Activated T-cell treated with anti-CD3 and anti-CD28 coated beads, Interleukin-2, amount 50 U/mL, for 1 hour (primary cell): ENCODE data around the gene AP1G2.
A peak's percentile ranks its signal among the peaks of the same experiment; 100 is the strongest.
"Not testable (repeated sequence)": the region's sequence is repeated elsewhere in the genome, so short reads cannot be mapped to it uniquely, and the experiment has no call there.

Experiments used
- DNase-seq: peaks from one replicate; pipeline ENCODE4 v3.0.0-alpha.2; 2020

Gene AP1G2, protein sequence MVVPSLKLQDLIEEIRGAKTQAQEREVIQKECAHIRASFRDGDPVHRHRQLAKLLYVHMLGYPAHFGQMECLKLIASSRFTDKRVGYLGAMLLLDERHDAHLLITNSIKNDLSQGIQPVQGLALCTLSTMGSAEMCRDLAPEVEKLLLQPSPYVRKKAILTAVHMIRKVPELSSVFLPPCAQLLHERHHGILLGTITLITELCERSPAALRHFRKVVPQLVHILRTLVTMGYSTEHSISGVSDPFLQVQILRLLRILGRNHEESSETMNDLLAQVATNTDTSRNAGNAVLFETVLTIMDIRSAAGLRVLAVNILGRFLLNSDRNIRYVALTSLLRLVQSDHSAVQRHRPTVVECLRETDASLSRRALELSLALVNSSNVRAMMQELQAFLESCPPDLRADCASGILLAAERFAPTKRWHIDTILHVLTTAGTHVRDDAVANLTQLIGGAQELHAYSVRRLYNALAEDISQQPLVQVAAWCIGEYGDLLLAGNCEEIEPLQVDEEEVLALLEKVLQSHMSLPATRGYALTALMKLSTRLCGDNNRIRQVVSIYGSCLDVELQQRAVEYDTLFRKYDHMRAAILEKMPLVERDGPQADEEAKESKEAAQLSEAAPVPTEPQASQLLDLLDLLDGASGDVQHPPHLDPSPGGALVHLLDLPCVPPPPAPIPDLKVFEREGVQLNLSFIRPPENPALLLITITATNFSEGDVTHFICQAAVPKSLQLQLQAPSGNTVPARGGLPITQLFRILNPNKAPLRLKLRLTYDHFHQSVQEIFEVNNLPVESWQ

DNA sequence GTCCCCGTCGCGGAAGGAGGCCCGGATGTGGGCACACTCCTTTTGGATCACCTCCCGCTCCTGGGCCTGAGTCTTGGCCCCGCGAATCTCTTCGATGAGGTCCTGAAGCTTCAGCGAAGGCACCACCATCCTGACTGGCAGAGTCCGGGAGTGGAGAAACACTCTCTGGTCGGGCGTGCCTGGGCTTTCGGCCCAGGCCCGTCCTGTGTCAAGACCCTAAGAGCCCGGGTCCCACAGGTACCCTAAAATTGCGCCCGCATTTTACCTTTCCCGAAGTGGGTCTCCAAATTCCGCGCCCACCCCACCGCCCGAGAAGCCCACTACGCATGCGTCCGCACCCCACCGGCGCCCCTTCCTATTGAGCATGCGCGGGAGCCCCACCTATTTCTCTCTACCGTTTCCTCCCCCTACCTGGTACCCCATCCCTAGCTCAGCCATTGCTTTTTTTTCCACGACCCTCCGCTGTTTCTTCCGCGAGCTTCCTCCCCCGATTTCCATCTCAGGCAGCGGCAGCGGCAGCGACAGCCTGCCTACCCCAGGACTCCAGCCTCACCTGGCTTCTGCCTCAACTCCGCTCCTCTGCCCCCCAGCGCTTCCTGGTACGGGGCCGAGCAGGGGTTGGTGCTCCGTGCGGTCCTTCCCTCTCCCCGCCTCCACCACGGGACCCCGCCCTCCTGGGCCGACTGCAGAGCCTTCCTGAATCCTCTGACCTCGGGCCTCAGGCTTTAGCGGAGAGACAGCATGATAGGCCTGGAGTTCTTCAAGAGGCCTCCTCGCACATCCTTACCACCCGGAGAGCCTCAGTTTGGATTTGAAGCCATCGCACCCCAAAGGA lies at the start of gene AP1G2:
Gene AP1G2 (minus strand): TSS at position 606 of the 835 bp plus-strand sequence. CDS start 477 bp downstream, at position 129.
- peak; percentile 86 for DNase-seq

- DNase-seq: no peak
Observed at GRCh38 chr14:23615856-23616255, 48.3 kb upstream of the AP1G2 start.

- no peak for DNase-seq
Observed at GRCh38 chr14:23614395-23614828, 46.8 kb upstream of the AP1G2 start.

- DNase-seq: no peak
Observed at GRCh38 chr14:23613242-23614070, 45.9 kb upstream of the AP1G2 start.

DNA sequence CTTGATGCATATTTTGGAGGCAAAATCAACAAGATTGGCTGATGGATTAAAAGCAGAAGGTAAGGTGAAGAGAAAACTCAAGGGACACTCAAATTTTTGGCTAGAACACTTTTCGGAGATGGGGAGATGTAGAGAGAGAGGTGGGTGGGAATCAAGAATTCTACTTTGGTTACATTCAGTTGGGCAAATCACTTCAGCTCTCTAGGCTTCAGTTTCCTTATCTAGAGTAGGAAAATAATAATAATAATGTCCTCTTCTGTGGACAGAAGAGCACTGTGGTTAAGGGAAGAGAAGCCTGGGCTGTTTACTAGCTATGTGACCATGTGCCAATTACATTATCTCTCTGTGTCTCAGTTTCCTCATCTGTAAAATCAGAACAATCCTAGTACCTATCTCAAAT lies 45.2 kb upstream of the AP1G2 start:
- DNase-seq: no peak

- no peak for DNase-seq
Observed at GRCh38 chr14:23612354-23612732, 44.8 kb upstream of the AP1G2 start.

DNA sequence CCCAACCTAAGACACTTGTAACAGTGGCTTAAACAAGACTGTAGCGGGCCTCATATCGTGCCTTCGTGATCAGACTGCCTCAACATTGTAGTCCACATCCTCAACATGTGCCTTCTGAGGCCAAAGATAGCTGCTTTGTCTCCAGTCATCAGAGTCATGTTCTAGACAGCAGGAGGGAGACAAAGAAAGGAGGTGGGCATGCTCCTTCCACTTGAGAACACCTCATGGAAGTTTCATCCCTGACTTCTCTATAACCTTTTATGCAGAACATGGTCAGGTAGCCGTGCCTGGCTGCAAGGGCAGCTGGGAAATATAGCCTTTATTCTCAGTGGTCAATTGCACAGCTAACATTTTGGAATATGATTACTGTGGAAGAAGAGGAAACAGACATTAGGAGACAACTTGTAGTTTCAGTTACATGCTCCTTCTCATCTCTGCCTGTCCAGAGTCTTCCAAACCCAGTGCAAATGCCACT lies 43.3 kb upstream of the AP1G2 start:
- DNase-seq: no peak

DNA sequence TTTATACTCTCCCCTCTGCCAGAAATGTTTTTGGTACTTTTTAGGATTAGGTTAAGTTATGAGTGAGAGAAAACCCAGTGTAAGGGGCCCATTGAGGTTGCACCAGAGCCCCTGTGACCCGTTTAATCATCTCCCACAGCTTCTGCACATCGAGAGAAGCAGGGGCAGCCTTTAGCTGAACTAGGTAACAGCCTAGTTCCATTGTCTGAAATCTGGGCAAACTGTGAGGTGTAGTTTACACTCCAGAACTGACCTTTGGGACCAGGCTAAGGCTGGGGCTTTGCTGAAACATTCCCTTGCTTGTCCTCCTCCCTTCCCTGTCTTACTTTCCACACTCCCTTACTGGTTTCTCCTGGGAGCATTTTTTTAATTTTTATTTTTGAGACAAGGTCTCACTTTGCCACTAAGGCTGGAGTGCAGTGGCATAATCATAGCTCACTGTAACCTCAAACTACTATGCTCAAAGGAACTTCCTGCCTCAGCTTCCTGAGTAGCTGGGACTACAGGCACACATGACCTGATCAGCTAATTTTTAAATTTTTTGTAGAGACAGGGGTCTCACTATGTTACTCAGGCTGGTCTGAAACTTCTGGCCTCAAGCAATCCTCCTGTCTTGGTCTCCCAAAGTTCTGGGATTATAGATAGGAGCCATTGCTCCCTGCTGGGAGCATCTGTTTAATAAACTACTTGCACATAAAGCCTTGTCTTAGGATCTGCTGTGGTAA lies 42.7 kb upstream of the AP1G2 start:
- no peak for DNase-seq

GRCh38 chr14:23609411-23610089 lies 42.0 kb upstream of the AP1G2 start:
- not testable (repeated sequence) for DNase-seq

DNA sequence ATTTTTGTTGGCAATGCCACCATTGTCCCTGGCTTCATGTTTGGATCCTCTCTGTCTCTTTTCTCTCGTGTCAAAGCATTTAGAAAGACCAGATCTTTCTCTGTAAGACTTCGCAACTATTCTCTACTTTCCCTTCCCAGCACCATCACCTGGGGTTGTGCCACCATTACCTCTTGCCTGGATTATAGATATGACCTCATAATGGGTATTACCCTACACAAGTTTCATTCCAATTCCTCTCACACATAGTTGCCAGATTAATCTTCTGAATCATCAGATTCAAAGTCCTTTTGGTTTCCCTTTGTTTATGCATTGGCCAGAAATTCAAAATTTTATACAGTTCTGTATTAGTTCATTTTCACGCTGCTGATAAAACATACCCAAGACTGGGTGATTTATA lies 41.4 kb upstream of the AP1G2 start:
- no peak for DNase-seq

DNA sequence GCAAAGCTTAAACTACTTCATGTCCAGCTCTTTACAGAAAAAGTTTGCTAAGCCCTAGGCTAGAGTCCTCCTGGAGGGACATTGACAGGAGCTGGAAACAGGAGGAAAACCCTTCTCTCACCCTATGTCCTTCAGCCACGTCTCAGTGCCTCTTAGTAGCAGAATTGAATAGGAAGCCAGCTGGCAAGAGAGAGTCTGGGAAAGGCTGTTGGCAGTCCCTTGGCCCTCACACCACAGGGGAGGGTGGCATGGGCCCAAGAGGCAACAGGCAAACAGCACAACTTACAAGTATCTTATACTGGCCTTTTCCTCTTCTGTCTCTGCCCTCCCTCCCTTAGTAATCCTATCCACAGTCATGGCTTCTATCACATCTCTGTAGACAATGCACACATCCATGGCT lies 40.9 kb upstream of the AP1G2 start:
- no peak for DNase-seq

- no peak for DNase-seq
Observed at GRCh38 chr14:23605931-23606585, 38.5 kb upstream of the AP1G2 start.

DNA sequence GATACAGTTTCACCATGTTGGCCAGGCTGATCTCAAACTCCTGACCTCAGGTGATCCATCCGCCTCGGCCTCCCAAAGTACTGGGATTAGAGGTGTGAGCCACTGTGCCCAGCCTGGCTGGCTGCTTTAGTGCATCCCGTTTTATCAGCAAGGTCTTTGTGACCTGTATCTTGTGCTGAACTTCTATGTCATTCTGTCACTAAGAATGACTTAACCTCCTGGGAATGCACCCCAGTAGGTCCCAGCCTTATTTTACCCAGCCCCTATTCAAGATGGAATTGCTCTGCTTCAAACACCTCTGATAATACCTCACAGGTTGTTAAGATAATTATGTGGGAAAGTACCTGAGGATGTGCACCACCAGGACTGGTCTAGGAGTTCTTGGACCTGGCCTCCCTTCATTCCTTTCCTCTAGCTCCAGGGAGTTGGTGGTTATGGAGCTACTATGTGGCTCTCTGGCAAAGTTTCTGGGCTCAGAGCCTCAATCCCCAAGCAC lies 37.1 kb upstream of the AP1G2 start:
- DNase-seq: no peak

GRCh38 chr14:23604148-23604547 lies 36.6 kb upstream of the AP1G2 start:
- no peak for DNase-seq

- no peak for DNase-seq
Observed at GRCh38 chr14:23603103-23603502, 35.5 kb upstream of the AP1G2 start.

DNA sequence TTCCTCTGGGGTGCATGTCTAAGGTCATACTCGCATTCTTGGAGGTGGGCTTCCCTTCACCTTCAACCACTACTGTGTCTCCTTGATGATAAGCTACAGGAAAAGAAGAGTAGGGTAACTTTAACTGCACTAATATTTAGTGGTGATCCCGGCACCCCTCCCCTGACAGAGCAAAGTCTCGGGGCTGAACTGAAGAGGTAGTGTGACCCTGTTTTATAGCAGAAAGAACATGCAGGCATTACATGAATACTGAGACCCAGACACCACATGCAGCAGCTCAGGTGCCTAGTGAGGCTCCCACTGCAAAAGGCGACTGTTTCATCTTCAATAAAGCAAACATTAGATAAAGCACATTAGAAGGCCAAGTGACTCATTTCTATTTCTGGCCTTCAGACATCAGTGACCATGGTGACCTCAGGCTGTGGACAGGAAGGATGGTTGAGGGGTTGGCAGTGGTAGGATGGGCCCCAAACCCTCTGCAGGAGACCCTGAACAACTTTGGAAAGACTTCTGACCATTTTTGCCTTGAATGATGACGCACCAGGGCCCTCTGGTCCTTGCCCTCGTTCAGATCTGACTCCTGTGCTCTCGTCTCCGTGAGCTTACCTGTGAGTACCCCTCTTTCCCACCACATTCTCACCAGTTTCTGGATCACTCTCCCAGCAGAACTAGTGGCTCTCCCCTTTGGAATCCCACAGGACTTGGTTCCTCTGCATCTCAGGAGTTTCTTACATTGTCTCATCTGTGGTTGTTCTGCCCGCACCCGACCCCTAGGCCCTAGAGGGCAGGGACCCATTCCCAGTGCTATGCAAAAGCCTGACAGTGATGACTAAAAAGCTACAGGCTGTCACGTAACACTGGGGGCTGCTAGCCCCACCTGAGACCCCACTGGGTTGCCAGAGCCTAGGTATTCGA lies 34.8 kb upstream of the AP1G2 start:
- no peak for DNase-seq

- no peak for DNase-seq
Observed at GRCh38 chr14:23601845-23602180, 34.2 kb upstream of the AP1G2 start.

GRCh38 chr14:23601424-23601823 lies 33.8 kb upstream of the AP1G2 start:
- no peak for DNase-seq

DNA sequence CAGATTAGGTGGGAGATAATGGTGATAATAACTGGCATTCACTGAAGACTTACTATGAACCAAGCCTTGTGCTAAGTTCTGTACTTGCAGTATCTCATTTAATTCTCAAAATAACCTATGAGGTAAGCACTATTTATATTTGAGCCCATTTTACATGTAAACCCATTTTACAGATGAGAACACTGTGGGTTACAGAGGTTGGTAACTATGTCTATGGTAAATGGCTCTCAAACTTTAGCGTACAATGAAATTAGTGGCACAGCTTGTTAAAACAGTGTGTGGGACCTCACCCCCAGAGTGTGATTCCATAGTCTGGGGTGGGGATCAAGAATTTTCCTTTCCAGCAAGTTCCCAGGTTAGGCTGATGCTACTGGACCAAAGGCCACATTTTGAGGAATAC lies 33.2 kb upstream of the AP1G2 start:
- no peak for DNase-seq
